Endothelial cell of coronary artery (primary cell): Measurements from ENCODE around the gene SSPN. TPM values are rescaled to one million over a fixed set of nuclear protein-coding genes. Genes with fewer than 3 reads are reported as not detected.

ENCODE experiments used
- total RNA-seq: library from RNA; depleted of rRNA; stranded (reverse); fragments of >200 nt; gene quantifications from 2 replicates; pipeline ENCODE4 v1.2.3, GENCODE V29; 2014

Gene SSPN
- 0.27 and 1.5 TPM in 2 replicates for total RNA-seq

GRCh38 chr12:26195250-26195640, at the start of gene SSPN:
TSS of gene SSPN (plus strand) at chr12:26195573. CDS start at chr12:26195673, 100 bp downstream.

Other genes with a start within 250 kb of the SSPN start
- 56.5 and 75.2 TPM in 2 replicates for gene RASSF8, start 236.9 kb upstream of the SSPN start, total RNA-seq
- 0.09 and 0.19 TPM in 2 replicates for gene BHLHE41, start 70.5 kb upstream of the SSPN start, total RNA-seq